ENCODE data around the gene FAM228A. TPM values are rescaled to one million over a fixed set of nuclear protein-coding genes. Genes with fewer than 3 reads are reported as not detected.

Gene FAM228A
- total and polyA plus RNA-seq, 2 of the 4 experiments (the other 2 are of a cell fraction) = not detected

- no peak overlapping the region for H2BK5ac ChIP-seq (ENCODE audit: low read depth, low read length, poor library complexity, severe bottlenecking)
- H3K4me2 ChIP-seq (ENCODE audit: low read depth, low read length) = no peak overlapping the region
- TF ChIP-seq CEBPB (IDR thresholded peaks at IDR 0.05; ENCODE audit: low read depth, low read length) = no peak
- H3K9me3 ChIP-seq (ENCODE audit: control insufficient read depth, insufficient read depth, low read length) = no peaks in the 10 kb centered on the region
- no peak overlapping the region for H2AK5ac ChIP-seq (ENCODE audit: low read depth, low read length)
- H3K14ac ChIP-seq (replicated peaks; ENCODE audit: low read depth, low read length) = no peak overlapping the region
- no peaks in the 10 kb centered on the region for H3K4me1 ChIP-seq (ENCODE audit: control insufficient read depth, insufficient read depth, low read length)
- no peak overlapping the region for H3K18ac ChIP-seq (ENCODE audit: low read depth, low read length)
- H4K91ac ChIP-seq (ENCODE audit: insufficient read depth, low read depth, low read length) = no peak overlapping the region
- no peak overlapping the region for H2BK20ac ChIP-seq (ENCODE audit: low read depth, low read length)
- in situ Hi-C loops (cut with MboI; ENCODE audit: low sequenced_read_pairs) (no loop called here), intact Hi-C loops (cut with micrococcal nuclease) (no loop called here), dilution Hi-C loops (cut with HindIII; ENCODE audit: low sequenced_read_pairs, unreplicated experiment) (no loop called here)
- H3K4ac ChIP-seq (ENCODE audit: low read depth, low read length) = no peak overlapping the region
- no peak overlapping the region for H4K8ac ChIP-seq (ENCODE audit: low read depth in 2 of 2, low read length in 2 of 2)
- WGBS, 2 experiments (ENCODE audit: extremely low coverage in 2 of 2, insufficient read length in 1 of 2) = 67% methylated on average over 1 of the region's 6 CpGs; no CpG with 5 or more reads in 1 of the 2 experiments
- H2AFZ ChIP-seq (replicated peaks; ENCODE audit: low read length, poor library complexity) = no peak overlapping the region
- H3K56ac ChIP-seq (ENCODE audit: extremely low read depth, insufficient read depth, low read length) = no peak overlapping the region
- H3K9ac ChIP-seq (ENCODE audit: low read depth, low read length) = no peak overlapping the region
- H2AK9ac ChIP-seq (replicated peaks; ENCODE audit: low read depth, low read length, poor library complexity) = no peak overlapping the region
- H4K5ac ChIP-seq (ENCODE audit: low read depth, low read length) = no peak overlapping the region
- H3K4me3 ChIP-seq (ENCODE audit: insufficient read depth, low read depth, low read length) = no peak overlapping the region
- no peaks in the 10 kb centered on the region; the same call in 1 of the 2 replicates for H3K9me1 ChIP-seq (ENCODE audit: insufficient read depth, low read length)
- H2BK15ac ChIP-seq (ENCODE audit: low read depth, low read length) = no peak overlapping the region
- H3K27ac ChIP-seq (ENCODE audit: insufficient read depth, low read length) = no peak overlapping the region
- no TSS peak for BruUV-seq (replicated peaks)
- H4K20me1 ChIP-seq (ENCODE audit: insufficient read depth, low read length) = no peaks in the 10 kb centered on the region; the same call in 1 of the 2 replicates
- H3K79me1 ChIP-seq (ENCODE audit: low read depth in 1 of 2, low read length in 2 of 2) = no peaks in the 10 kb centered on the region
- CTCF ChIA-PET = no interaction called here
- no peak for DNase-seq
- no peaks in the 10 kb centered on the region for H3K27me3 ChIP-seq (ENCODE audit: control insufficient read depth, insufficient read depth, low read length)
- peaks cover 36% of the 10 kb centered on the region for H3K36me3 ChIP-seq (ENCODE audit: control insufficient read depth, insufficient read depth, low read length)
- H2BK120ac ChIP-seq (ENCODE audit: low read depth, low read length) = no peak overlapping the region
- POLR2A ChIA-PET (ENCODE audit: unreplicated experiment) = no interaction called here
- H3K23ac ChIP-seq (ENCODE audit: low read depth, low read length) = no peak overlapping the region
- no peak for ATAC-seq (ENCODE audit: low read depth)
Observed at GRCh38 chr2:24206242-24206641, 31.4 kb downstream of the FAM228A start.
